ENCODE measurements around the gene RASSF1.
A peak's percentile ranks its signal among the peaks of the same experiment; 100 is the strongest.

RASSF1 gene

DNA sequence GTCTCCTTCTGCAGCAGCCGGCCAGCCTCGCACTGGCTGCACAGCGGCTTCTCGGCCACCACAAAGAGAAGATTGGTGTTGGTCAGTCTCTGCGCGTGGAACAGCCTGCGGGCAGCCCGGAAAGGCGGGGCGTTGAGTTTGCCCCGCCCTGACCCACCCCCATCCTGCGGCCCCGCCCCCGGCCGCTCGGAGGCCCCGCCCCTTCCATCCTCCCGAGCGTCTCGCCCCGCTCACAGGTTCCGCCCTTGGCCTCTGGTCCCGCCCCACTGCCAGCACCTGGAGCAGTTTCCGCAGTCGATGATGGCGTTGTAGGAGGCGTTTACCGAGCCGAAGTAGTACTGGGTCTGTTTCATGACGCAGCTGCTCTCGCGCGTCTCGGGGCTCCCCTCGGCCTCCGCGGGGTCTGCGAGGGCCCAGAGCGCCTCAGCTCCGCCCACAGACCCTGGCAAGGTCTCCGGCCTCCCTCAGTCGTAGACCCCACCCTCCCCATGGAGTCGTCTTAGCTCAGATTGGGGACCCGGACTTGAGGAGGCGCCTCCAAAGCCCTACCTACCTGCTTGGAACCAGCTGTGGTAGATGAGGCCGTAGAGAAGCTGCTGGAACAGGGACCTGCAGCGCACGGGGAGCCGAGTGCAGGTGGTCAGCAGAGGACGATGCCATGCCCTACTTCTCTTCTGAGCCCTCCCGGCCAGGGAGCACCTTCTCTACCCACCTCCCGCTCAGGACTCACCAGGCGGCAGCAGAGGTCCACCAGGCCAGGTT is 24.6 kb upstream of the RASSF1 start:
- peak; percentile 59 for DNase-seq

DNA sequence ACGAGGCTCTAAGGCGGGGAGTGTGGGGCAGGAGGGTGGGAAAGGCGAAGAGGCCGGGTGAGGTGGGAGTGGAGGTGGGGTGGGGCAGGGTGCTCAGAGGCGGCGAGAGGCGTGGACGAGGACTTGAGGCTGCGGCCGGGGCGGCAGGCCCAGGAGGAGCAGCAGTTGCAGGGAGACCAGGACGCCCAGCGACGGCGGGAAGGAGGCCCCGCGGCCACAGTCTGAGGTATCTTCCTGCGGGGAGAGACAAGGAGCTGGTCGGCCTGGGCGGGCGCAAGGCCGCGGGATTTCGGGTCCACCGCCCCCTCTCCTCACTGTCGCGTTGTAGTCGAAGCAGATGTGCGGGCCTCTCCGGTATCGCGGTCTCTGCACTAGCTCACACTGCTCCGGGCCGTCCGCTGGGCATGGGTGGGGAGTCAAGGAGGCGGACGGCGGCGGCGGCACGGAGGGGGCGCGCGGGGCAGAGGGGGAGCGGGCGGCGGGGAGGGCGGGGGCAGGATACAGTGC is 24.0 kb upstream of the RASSF1 start:
- DNase-seq: no peak

DNA sequence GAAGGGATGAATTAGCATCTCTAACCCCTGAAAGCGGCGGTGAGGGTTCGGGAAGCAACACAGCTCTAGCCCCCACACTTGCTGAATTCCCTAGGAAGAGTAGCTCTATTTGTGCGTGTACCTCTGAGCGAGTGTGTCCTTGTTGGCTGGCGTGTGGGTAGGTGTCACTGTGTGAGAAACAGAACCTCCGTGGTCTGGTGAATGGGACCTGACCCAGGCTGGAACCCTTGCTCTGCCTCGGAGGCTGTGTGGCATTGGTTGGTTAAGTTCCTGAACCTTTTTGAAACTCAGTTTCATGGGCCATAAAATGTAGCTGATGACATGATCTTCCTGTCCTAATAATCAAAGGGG is 19.1 kb upstream of the RASSF1 start:
- no peak for DNase-seq

DNA sequence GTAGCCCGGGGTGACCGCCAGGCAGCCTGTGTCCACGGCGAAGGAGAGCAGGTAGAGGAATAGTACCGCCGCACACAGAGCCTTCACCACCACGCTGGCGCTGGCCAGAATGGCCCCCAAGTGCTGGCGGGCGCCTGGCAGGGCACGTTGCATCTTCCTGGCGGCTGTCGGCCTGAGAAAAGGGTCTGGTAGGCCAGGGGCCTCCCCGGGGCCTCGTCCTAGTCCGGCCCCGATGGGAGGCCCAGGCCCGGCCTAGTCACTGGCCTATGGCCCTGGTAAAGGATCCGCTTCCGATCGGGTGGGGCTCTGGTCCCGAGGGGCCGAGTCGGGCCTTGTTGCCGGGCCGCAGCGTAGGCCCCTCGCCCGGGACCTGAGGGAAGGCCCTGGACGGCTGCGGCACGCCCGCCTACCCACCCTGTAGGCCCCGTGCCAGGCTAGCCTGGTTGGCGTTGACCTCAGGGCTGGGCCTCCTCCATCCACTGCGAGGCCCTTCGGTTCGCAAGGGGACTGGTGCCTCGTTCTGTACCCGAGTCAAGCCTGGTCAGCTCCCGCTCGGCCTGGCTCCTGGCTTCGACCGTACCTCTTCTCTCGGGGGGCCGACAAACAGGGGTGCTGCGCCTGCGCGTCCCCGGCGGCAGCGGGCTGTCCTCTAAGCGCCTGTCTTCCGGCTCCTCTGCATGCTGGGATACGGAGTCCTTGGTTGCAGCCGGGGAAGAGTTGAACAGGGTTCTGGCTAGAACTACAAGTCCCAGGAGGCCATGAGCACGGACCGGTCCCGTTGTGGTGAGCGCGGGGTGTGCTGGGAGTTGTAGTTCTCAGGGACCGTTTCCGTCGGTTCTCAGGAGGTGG is 18.5 kb upstream of the RASSF1 start, which contains the start of gene TMEM115:
Gene TMEM115, minus strand, starts transcription at position 611 of the 849 bp plus-strand sequence. Its CDS starts 458 bp downstream, at position 153.
- peak; percentile 99 for DNase-seq

DNA sequence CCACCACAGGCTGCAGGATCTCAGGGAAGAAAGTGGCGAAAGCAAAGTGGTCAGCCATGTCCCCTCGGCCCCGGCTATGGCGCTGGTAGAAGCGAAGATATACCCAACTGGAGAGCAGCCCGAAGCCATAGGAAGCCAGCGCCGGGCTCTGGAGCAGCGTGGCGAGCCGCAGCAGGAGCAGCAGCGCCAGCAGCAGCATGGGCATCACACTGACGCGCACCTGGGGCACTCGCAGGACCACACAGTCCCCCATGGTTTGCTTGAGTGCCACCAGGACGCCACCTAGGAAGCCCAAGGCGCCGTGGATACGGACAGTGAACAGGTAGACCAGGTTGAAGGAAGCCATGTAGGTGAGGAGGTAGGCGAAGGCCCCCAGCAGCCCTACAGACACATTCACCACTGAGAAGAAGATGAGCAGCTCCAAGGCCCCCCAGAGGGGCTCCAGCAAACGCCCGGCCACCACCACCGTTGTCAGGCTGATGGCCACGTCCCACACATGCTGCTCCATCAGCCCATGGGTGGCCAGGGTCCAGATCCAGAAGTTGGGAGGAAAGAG is 17.8 kb upstream of the RASSF1 start:
- DNase-seq: no peak

DNA sequence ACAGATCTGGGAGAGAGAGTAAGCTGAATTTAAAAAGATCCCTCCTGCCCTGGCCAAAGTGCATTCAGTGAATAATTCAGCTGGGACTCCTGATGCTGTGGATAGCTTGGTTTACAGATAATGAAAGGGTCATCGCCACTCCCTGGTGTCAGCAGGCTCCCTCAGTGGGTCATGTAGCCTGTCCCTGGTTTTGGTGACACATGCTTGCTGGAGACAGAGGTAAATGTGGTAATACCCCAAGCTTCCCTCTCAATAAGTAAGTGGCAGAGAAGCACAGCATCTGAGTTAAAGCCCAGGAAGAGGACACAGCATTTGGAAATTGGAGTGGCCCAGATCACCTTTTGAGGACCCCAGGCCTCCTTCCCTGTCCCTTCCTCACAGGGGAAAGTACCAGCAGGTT is 16.8 kb upstream of the RASSF1 start:
- DNase-seq: no peak

DNA sequence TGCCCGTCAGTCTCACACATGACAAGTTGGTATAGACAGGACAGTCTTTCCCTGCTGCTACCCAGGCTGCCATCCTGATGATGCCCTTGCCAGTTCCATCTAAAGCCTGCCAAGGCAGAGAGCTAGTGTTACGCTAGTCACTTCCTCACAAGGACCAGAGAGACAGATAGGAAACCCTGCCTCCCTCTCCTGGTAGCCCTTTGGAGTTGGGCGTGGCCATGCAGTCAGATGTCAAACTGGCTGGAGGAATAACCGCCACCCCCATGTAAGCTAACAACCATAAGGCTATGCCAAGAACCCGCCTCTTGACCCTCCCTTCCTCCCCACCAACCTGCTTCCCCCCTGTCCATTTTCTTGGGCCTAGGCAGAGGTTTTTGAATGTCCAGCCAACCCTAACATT is 15.9 kb upstream of the RASSF1 start:
- DNase-seq: no peak

DNA sequence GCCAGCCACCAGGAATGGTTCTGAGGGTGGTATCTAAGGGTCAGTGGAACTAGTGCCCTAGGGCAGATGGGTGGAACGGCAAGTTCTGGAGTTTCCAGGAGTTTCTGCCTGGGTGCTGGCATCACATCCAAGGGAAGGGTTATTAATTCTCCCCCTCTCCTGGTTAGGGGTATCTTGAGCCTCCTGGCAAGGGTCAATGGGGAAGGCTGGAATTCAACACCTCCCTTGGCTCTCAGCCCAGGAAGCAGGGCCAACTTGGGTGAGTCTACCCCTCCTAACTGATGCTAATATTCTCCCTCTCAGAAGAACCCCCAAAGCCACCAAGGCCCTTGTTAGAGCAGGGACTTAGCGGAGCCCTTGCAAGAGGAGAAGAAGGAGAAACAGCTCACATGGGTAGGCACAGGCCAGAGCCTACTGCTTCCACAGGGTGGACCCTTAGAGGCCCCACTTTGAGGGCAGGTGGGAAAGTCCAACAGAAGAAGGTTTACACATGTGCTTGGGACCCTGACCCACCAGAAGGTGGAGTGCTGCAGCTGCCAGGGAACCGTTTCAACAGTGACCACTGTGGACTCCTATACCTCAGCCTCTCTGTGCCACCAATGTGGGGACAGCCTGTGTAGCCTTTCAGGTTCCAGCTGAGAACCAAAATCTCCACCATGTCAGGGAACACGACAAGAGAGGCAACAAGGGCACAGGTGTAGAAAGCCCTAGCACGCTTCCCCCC is 15.4 kb upstream of the RASSF1 start:
- no peak for DNase-seq

DNA sequence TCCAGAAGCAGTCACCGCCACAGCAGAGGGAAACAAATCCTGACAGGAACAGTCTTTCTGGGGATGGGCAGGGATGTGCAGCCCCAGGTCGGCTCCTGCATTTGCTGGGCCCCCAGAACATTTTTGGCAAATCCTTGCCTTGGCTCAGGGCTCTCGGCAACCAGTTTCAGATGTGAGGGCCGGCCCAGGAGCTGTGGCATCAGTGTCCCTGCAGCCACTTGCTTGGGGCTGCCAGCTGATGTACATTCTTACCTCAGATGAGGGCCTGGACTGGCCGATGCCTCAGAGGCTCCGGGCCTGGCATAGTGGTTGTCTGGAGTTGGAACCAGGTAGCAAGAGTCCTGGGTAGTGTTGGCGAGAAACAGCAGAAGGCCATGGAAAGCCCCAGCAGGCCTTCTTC is 14.2 kb upstream of the RASSF1 start:
- no peak for DNase-seq

DNA sequence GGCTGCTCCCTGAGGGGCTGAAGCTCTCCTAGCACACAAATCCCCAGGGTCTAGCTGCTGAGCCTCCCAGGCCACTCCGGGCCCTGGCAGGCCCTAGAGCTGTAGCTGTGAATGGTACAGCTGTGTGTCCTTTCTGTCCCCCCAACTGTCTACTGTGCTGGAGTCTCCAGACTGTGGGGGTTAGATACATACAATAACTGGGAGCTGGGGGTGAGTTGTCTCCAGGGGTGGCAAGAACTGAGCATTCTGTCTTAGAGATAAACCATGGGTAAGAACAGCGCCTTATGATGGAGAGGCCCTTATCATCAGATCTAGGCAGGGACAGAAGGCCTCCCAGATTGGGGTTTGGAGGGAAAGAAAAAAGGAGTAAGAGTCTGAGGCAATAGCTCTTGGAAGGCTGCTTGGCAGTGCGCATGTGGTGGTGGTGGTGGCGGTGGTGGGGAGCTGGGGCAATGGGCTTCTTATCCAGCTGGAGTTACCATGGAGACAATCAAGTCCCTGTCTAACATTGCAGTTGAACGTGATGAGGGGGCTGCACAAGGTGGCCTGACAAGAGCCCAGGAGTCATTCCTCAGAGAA is 13.6 kb upstream of the RASSF1 start:
- DNase-seq: no peak

DNA sequence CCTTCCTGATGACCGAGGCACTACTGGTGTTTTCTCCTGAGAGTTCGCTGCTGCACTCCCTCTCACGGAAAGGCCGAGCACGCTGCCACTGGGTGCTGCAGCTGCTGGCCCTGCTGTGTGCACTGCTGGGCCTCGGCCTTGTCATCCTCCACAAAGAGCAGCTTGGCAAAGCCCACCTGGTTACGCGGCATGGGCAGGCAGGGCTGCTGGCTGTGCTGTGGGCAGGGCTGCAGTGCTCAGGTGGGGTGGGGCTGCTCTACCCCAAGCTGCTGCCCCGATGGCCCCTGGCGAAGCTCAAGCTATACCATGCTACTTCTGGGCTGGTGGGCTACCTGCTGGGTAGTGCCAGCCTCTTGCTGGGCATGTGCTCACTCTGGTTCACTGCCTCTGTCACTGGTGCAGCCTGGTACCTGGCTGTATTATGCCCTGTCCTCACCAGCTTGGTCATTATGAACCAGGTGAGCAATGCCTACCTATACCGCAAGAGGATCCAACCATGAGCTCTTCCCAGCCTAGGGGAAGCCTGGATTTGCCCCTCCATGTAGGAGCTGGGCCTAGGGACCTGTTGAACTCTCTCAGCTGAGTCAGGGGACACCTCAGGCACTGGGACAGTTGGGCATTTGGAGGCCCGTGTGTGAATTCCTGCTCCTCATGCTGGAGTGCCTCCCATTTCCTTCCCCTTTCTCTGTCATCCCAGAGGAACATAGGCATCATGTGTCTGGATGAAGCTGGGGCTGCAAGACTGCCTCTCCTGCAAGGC is 12.8 kb upstream of the RASSF1 start:
- DNase-seq: no peak

DNA sequence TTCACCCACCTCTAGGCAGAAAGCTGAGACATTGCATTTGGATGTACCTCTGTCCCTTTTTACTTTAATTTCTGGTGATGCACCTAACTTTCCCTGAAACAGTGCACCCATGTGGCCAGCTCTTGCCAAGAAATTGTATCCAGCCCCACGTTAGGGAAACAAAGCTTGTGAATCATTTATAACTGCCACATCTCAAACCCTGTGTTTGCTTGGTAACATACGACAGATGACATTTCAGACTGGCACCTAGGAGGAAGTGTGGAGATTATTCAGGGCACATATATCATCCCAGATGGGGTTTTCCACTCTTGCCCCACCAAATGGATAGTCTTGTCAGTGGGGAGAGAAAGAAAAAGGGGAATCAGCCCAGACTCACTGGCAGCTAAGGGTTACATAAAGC is 12.1 kb upstream of the RASSF1 start:
- no peak for DNase-seq

DNA sequence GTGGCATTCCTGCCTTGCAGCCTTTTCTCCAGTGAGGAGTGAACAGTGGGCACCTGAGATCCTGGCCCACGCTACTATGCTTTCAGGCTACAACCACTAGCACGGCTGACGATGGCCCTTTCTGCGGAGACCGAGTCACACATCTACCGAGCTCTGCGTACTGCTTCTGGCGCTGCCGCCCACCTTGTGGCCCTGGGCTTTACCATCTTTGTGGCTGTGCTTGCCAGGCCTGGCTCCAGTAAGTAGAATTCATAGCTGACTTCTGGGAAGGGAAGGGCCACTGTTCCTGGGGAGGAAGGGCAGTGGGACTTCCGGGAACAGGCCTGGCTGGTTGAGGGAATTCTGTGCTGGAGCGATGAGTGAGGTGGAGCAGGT is 10.7 kb upstream of the RASSF1 start:
- no peak for DNase-seq

DNA sequence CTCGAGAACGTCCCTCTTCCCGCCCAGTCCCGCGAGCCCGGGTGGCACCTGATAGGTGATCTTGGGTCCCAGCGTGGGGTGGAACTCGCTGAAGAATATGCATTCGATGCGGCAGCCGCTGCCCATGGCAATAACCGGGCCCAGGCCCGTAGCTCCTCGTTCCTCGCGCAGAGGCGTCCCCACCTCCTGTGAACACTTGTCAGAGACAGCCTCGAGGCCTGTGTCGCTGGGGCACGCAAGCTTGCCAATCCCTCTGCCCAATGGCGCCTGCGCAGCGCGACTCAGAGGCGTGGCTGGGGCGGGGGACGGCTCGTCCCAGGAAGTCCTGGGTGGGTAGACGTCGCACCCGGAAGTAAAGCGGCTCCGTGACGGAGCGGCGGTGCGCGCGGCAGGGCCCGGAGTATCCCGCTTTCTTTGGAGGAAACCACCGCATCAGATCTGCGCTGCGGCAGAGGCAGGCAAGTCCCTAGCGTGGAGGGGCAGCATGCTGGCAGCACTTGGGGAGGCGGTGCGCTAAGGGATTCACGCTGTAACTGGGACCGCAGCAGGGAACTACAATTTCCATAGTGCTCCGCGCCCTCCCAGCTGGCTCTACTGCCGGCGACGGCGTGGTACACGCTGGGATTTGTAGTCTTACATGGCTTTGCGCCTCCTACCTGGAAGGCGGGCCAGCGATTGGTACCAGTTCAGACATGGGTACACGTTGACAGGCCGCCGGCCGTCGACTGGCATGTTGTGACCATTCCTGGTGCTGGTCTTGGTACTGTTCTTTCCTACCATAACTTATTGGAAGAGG is 10.1 kb upstream of the RASSF1 start, which contains the start of the genes CYB561D2 and NPRL2:
Gene CYB561D2, plus strand, starts transcription at position 336 of the 796 bp plus-strand sequence. CDS start 572 bp downstream, outside the sequence.
Gene NPRL2, minus strand, starts transcription at position 249 of the 796 bp plus-strand sequence. Its CDS starts 123 bp downstream, at position 126.
- DNase-seq: peak; percentile 87

DNA sequence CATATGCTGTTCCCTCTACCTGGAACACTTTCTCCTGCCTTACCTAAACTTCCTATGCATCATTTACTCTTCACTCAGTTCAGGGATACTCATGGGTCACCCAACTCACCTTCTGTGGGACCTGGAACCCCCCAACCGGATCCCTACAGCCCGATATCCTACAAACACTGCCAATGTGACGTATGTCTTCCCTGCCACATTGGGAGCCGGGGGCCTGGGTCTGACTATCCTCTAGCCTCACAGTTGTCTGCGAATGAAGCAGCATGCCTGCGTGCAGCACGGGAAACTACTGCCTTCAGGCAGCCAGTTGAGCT is 9.5 kb upstream of the RASSF1 start:
- no peak for DNase-seq

DNA sequence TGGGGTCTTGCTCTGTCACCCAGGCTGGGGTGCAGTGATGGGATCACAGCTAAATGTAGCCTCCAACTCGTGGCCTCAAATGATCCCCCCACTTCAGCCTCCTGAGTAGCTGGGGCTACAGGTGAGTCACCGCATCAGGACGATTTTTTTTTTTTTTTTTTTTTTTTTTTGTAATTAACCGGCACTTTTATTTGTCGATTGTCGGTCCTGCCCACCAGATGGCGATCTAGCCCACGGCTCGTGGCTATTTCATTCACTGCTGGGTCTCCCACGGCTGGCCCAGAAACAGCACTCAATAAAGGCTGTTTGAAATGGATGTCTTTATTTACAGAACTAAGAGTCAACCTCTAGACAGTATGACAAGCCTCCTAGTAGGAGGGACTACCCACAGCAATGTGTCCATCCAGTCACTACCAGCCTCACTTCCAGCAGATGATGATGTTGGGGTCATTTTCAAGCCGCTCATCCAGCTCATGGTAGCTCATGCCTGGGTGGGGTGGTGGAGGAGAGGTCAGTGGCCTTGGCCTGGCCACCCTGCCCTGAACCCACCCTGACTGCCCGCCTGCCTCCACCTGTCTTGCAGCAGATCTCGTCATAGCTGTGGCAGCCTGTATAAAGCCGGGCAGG is 6.7 kb upstream of the RASSF1 start:
- DNase-seq: peak; percentile 73

DNA sequence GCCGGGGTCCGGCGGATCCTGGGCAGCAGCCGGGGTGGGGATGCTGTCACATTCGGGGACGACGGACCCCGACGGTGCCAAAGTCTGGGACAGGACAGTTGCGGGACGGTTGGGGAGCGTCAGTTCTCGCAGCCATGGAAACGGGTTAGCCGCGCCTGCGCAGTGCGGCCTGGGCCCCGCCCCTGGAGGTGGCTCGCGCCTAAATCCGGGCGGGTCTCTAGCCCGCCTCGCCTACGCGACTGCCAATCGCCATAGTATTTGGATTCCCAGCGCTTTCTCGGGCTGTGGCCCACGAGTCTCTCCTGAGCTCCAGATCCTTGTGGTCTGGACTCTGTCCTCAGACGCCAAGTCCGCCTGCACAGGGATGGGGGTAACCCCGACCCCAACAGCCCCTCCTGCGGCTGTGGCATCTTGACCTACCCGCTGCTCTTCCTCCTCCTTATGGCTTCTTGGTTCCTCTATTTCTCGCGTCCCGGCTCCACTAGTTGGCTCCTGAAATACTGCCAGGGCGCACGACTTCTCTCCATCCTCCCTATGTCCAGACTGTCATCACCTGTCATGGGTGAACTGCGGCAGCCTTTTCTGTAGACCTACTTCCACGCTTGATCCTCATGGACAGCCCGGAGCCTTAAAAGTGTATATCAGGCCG is 5.1 kb upstream of the RASSF1 start, which contains the start of gene ZMYND10:
Gene ZMYND10, minus strand, starts transcription at position 147 of the 649 bp plus-strand sequence. CDS start 153 bp downstream, outside the sequence.
- peak; percentile 43 for DNase-seq

DNA sequence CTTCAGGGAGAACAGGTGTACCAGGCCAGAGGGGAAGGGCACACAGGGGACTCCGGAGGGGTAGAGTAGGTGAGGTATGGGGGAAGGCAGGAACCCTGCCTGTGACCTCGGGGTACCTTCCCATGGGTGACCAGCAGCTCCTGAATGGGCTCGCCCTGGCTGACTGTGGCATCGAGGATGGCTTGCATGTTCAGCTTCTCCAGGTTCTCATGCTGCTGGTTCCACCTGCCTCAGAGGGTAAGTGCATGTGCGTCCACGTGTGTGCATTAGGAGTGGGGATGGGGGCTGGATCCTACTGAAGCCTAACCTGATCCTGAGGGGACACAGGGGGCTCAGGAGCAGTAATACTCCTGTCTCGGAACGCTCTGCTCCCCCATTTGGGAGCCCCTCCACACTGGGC is 4.4 kb upstream of the RASSF1 start:
- DNase-seq: no peak

DNA sequence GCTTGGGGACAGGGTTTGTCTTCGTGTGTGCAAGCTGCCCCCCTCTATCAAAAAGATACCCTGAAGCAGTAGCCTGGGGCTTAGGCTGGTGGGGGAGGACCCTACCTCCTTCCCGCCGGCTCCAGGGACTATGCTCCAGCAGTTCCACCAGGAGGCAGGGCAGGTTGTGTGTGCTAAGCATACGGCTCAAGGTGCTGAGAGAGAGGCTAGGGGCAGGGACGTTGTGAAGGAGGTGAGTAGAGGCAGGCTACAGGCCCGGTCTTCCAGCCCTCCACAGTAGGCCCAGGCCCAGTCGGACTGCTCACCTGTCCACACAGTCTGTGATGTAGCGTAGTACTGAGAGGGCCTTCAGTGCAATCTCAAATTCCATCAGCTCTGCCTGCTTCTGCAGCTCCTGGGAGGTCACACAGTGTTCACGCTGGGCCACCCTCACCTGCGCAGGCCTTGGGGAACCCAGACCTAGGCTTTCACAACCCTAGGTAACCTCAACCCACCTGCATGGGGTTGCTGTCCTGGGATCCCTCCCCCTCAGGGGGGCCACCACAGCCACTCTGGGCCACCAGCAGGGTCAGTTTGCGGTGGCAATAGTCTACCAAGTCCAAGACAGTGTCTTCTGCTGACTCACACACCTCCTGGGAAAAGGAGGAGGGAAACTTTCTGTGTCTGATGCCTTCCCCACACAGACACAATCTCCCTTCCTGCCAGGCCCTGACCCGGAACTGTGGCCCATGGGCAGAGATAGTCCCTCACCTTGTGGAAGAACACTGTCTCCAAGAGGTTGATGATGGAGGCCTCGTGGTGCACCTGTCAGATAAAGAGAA is 2.4 kb upstream of the RASSF1 start:
- DNase-seq: no peak

Measured in fibroblast of upper back skin (primary cell).